HuH-7 (cell line): ENCODE measurements around the gene NKAPL.
A peak's percentile ranks its signal among the peaks of the same experiment; 100 is the strongest.

Source experiments
- DNase-seq: peaks from one replicate; pipeline ENCODE4 v3.0.0; 2011; ENCODE audit warnings: low spot score

NKAPL gene

GRCh38 chr6:28258877-28259777 lies at the start of gene NKAPL:
Gene NKAPL, plus strand, starts transcription at chr6:28259297. Its CDS starts 75 bp downstream, at chr6:28259372.
- no peak for DNase-seq

GRCh38 chr6:28209753-28210535 lies 49.2 kb upstream of the NKAPL start:
- DNase-seq, result no peak

GRCh38 chr6:28211840-28212509 lies 47.1 kb upstream of the NKAPL start:
- no peak for DNase-seq

GRCh38 chr6:28212510-28213212 lies 46.4 kb upstream of the NKAPL start:
- no peak for DNase-seq

- DNase-seq, result no peak
Measured at GRCh38 chr6:28213213-28213523, 45.9 kb upstream of the NKAPL start.

GRCh38 chr6:28215425-28215824 lies 43.7 kb upstream of the NKAPL start:
- DNase-seq, result no peak

GRCh38 chr6:28217890-28218289 lies 41.2 kb upstream of the NKAPL start:
- DNase-seq, result no peak

GRCh38 chr6:28218312-28219248 lies 40.5 kb upstream of the NKAPL start:
- peak; percentile 60 for DNase-seq

GRCh38 chr6:28220257-28221133 lies 38.6 kb upstream of the NKAPL start:
- no peak for DNase-seq

GRCh38 chr6:28224131-28225055 lies 34.7 kb upstream of the NKAPL start:
- DNase-seq, result no peak

- peak; percentile 60 for DNase-seq
Measured at GRCh38 chr6:28225056-28225834, 33.9 kb upstream of the NKAPL start, which contains the start of gene ZSCAN9. Gene ZSCAN9, plus strand, starts transcription at chr6:28225275. Its CDS starts 1,810 bp downstream, at chr6:28227085.

GRCh38 chr6:28226460-28226859 lies 32.6 kb upstream of the NKAPL start:
- DNase-seq, result no peak

- DNase-seq, result no peak
Measured at GRCh38 chr6:28232785-28233184, 26.3 kb upstream of the NKAPL start.

GRCh38 chr6:28235912-28236452 lies 23.1 kb upstream of the NKAPL start:
- DNase-seq, result no peak

GRCh38 chr6:28239636-28240035 lies 19.5 kb upstream of the NKAPL start:
- no peak for DNase-seq

- no peak for DNase-seq
Measured at GRCh38 chr6:28240471-28240870, 18.6 kb upstream of the NKAPL start.

GRCh38 chr6:28243946-28244345 lies 15.2 kb upstream of the NKAPL start:
- no peak for DNase-seq
